Activated T-helper 2 cell treated with anti-CD3 and anti-CD28 coated beads, Interferon-gamma antibody, Interleukin-2, Interleukin-4, amounts not matched to agents 10 μg/mL and 5 μg/mL and 100 μg/mL, durations not matched to agents 14 hours and 24 hours and 36 hours (primary cell): Measurements from ENCODE around the gene TTC23. TPM values are rescaled to one million over a fixed set of nuclear protein-coding genes. Genes with fewer than 3 reads are reported as not detected.

Experiments
- DNase-seq: peaks from one replicate; pipeline ENCODE4 v3.0.0; 2021; ENCODE audit warnings: low spot score
- H3K27ac Mint-ChIP-seq: one replicate; pipeline ENCODE4 v1.8.0; 2021; ENCODE audit warnings: mixed read lengths
- H3K27me3 Mint-ChIP-seq: one replicate; pipeline ENCODE4 v1.8.0; 2021; ENCODE audit warnings: low read depth, mixed read lengths
- H3K36me3 Mint-ChIP-seq: one replicate; pipeline ENCODE4 v1.8.0; 2021; ENCODE audit warnings: low read depth, mixed read lengths
- H3K4me1 Mint-ChIP-seq: one replicate; pipeline ENCODE4 v1.8.0; 2021; ENCODE audit warnings: low read depth, mixed read lengths
- H3K4me3 Mint-ChIP-seq: one replicate; pipeline ENCODE4 v1.8.0; 2021; ENCODE audit warnings: low read depth, mild to moderate bottlenecking, moderate library complexity, mixed read lengths
- H3K9me3 Mint-ChIP-seq: one replicate; pipeline ENCODE4 v1.8.0; 2021; ENCODE audit warnings: mixed read lengths
- intact Hi-C: fragments of 100-400 bp; cut with micrococcal nuclease; formaldehyde crosslinking; loops from one replicate; pipeline ENCODE4 v1.15.1; 2023
- total RNA-seq: library from RNA; stranded (reverse); gene quantifications from 2 replicates; pipeline ENCODE4 v1.2.3, GENCODE V29; 2022

The TTC23 gene
- 3.3 and 3.9 TPM in 2 replicates for total RNA-seq

DNA sequence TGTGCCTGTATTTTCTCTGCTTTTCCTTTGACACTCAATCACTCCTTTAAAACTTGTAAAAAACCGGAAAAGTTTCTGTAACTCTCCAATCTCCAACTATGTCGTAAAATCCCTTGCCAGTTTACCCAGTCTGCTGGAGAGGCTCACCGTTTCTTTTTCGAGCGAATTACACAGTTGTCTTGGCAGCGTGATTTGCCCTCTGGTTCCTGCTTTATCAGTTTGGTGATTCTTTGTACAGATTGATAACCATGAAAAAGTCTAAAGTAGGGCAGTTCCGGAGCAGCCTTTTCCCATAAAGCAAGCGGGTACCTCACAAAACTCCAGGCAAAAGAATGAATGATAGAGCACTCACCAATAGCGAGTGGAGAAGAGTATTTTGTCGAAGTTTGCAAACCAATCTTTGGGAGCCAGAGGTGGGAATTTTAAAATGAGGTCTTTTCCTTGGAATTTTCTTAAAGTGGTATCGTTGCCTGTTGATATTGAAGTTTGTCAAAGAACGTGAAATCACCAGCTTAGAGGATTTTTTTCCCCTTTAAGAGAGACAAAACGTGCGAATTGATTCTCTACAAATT is at the start of gene TTC23:
Gene TTC23 (minus strand): TSS at position 312 of the 572 bp plus-strand sequence. CDS start 20,869 bp downstream, outside the sequence.
- no peak for DNase-seq
- Mint-ChIP-seq H3K27me3 (no peaks in the 10 kb centered on the region), H3K4me3 (peak within 1 kb of the TSS; percentile 85), H3K27ac (no peak within 1 kb of the TSS), H3K9me3 (peaks cover 5% of the 10 kb centered on the region), H3K36me3 (peaks cover 6% of the 10 kb centered on the region), H3K4me1 (peaks cover 26% of the 10 kb centered on the region)
- intact Hi-C loops, result no loop called here

GRCh38 chr15:99296386-99296785 is 47.0 kb upstream of the TTC23 start:
- Mint-ChIP-seq H3K4me1 (peaks cover 5% of the 10 kb centered on the region), H3K4me3 (no peak overlapping the region), H3K36me3 (peaks cover 27% of the 10 kb centered on the region), H3K27me3 (no peaks in the 10 kb centered on the region), H3K9me3 (peaks cover 9% of the 10 kb centered on the region), H3K27ac (no peak overlapping the region)
- DNase-seq, result no peak
- intact Hi-C loops, result no loop called here

DNA sequence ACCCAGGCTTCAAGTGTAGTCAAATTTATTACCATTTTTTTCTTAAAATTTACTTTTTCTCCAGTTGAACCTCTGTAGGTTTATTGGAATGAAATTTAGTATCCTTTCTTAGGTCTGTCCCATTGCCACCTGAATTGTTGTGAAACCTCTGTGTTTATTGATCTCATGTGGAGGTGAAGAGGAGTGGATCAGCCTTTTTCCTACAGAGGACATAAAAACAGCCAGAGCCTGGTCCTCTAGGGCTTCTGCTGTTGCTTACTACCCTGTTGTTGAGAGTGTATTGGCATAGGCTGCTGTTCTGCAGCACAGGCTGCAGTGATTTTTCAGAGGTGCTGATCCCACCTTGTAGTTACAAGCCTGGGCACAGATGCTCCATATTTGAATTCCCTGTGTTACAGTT is 46.5 kb upstream of the TTC23 start:
- intact Hi-C loops, result no loop called here
- H3K36me3 Mint-ChIP-seq, result peaks cover 27% of the 10 kb centered on the region
- H3K27ac Mint-ChIP-seq, result no peak overlapping the region
- no peak for DNase-seq
- H3K4me1 Mint-ChIP-seq, result peaks cover 5% of the 10 kb centered on the region
- H3K27me3 Mint-ChIP-seq, result no peaks in the 10 kb centered on the region
- no peak overlapping the region for H3K4me3 Mint-ChIP-seq
- H3K9me3 Mint-ChIP-seq, result peaks cover 9% of the 10 kb centered on the region

DNA sequence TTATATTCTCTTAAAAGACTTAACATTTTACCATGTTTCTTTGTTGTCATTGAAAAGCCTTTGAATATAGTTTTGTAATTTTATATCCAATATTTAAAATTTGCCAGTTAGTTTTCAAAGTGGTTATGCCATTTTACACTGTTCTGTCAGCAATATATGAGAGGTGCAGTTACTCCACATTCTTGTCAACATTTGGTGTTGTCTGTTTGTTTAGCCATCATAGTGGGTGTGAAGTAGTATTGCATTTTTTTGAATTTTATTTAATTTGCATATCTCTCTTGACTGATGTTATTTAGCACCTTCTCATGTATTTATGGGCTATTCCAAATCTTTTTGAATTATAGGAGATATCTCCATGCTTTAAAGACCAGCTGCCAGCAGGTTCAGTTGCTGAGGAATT is 42.3 kb upstream of the TTC23 start:
- H3K4me1 Mint-ChIP-seq, result peaks cover 5% of the 10 kb centered on the region
- no peak overlapping the region for H3K27ac Mint-ChIP-seq
- H3K9me3 Mint-ChIP-seq, result peaks cover 9% of the 10 kb centered on the region
- no peak overlapping the region for H3K4me3 Mint-ChIP-seq
- intact Hi-C loops, result no loop called here
- no peaks in the 10 kb centered on the region for H3K27me3 Mint-ChIP-seq
- no peak for DNase-seq
- H3K36me3 Mint-ChIP-seq, result peaks cover 27% of the 10 kb centered on the region

- Mint-ChIP-seq H3K27ac (no peak overlapping the region), H3K27me3 (no peaks in the 10 kb centered on the region), H3K4me3 (no peak overlapping the region), H3K36me3 (peaks cover 29% of the 10 kb centered on the region), H3K4me1 (peaks cover 37% of the 10 kb centered on the region), H3K9me3 (peaks cover 12% of the 10 kb centered on the region)
- intact Hi-C loops, result loop anchor here (2.0 kb wide), 1 partner anchor 221 kb away; no protein-coding TSS in a partner anchor
- DNase-seq, result no peak
Observed at GRCh38 chr15:99283717-99284116, 34.3 kb upstream of the TTC23 start.

GRCh38 chr15:99282586-99282985 is 33.2 kb upstream of the TTC23 start:
- Mint-ChIP-seq H3K27ac (no peak overlapping the region), H3K4me3 (no peak overlapping the region), H3K27me3 (no peaks in the 10 kb centered on the region), H3K4me1 (peaks cover 42% of the 10 kb centered on the region), H3K36me3 (peaks cover 30% of the 10 kb centered on the region), H3K9me3 (peaks cover 12% of the 10 kb centered on the region)
- intact Hi-C loops, result loop anchor here (2.0 kb wide), 1 partner anchor 222 kb away; no protein-coding TSS in a partner anchor
- no peak for DNase-seq

- intact Hi-C loops, result loop anchor here (2.0 kb wide), 1 partner anchor 223 kb away; no protein-coding TSS in a partner anchor
- no peak for DNase-seq
- Mint-ChIP-seq H3K36me3 (peaks cover 30% of the 10 kb centered on the region), H3K4me1 (peaks cover 46% of the 10 kb centered on the region), H3K27me3 (no peaks in the 10 kb centered on the region), H3K9me3 (peaks cover 12% of the 10 kb centered on the region), H3K27ac (no peak overlapping the region), H3K4me3 (no peak overlapping the region)
Observed at GRCh38 chr15:99282121-99282520, 32.7 kb upstream of the TTC23 start.

- Mint-ChIP-seq H3K36me3 (peaks cover 30% of the 10 kb centered on the region), H3K27ac (peak overlapping the region; percentile 88), H3K4me1 (peaks cover 48% of the 10 kb centered on the region), H3K4me3 (peak overlapping the region; percentile 57), H3K27me3 (no peaks in the 10 kb centered on the region), H3K9me3 (peaks cover 12% of the 10 kb centered on the region)
- intact Hi-C loops, result loop anchor here (2.0 kb wide), 1 partner anchor 427 kb away; no protein-coding TSS in a partner anchor
- DNase-seq, result no peak
Observed at GRCh38 chr15:99279827-99280226, 30.4 kb upstream of the TTC23 start.

DNA sequence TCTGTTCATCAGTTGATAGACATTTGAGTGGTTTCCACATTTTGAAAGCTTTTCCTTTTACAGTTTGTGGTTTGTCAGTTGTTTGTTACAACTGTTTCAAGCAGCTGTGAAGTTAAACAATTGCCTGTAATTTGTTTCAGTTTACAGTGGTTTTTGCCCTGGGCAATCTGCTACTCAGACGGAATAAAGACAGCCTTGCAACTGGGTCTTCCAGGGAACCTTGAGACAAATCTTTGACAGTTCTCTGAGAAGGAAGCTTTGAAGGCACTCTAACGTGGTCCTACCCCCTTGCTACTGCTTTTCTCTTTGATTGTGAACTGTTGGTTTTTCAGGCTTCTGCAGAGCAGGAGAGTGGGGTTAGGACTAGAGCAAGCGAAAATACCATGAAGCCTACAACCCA is 29.9 kb upstream of the TTC23 start:
- peaks cover 43% of the 10 kb centered on the region for H3K4me1 Mint-ChIP-seq
- intact Hi-C loops, result no loop called here

GRCh38 chr15:99275525-99276128 is 26.2 kb upstream of the TTC23 start:
- intact Hi-C loops, result no loop called here
- H3K27ac Mint-ChIP-seq, result no peak overlapping the region
- H3K4me1 Mint-ChIP-seq, result peaks cover 31% of the 10 kb centered on the region
- H3K4me3 Mint-ChIP-seq, result no peak overlapping the region
- no peaks in the 10 kb centered on the region for H3K27me3 Mint-ChIP-seq
- peaks cover 12% of the 10 kb centered on the region for H3K9me3 Mint-ChIP-seq
- H3K36me3 Mint-ChIP-seq, result peaks cover 17% of the 10 kb centered on the region
- no peak for DNase-seq

More for the DNA sequence above, 29.9 kb upstream of the TTC23 start:
- Mint-ChIP-seq H3K27me3 (no peaks in the 10 kb centered on the region), H3K9me3 (peaks cover 12% of the 10 kb centered on the region), H3K27ac (peak overlapping the region; percentile 88), H3K36me3 (peaks cover 30% of the 10 kb centered on the region), H3K4me3 (no peak overlapping the region)
- DNase-seq, result no peak

GRCh38 chr15:99275061-99275460 is 25.7 kb upstream of the TTC23 start:
- intact Hi-C loops, result no loop called here

GRCh38 chr15:99273801-99274200 is 24.4 kb upstream of the TTC23 start:
- intact Hi-C loops, result loop anchor here (1.0 to 2.0 kb wide), 3 partner anchors 97 to 483 kb away; no protein-coding TSS in a partner anchor
- peaks cover 14% of the 10 kb centered on the region for H3K4me1 Mint-ChIP-seq
- DNase-seq, result no peak

More at GRCh38 chr15:99275061-99275460, 25.7 kb upstream of the TTC23 start:
- peaks cover 13% of the 10 kb centered on the region for H3K36me3 Mint-ChIP-seq
- H3K4me3 Mint-ChIP-seq, result no peak overlapping the region
- no peaks in the 10 kb centered on the region for H3K27me3 Mint-ChIP-seq
- H3K9me3 Mint-ChIP-seq, result peaks cover 12% of the 10 kb centered on the region
- no peak for DNase-seq
- no peak overlapping the region for H3K27ac Mint-ChIP-seq
- peaks cover 26% of the 10 kb centered on the region for H3K4me1 Mint-ChIP-seq

DNA sequence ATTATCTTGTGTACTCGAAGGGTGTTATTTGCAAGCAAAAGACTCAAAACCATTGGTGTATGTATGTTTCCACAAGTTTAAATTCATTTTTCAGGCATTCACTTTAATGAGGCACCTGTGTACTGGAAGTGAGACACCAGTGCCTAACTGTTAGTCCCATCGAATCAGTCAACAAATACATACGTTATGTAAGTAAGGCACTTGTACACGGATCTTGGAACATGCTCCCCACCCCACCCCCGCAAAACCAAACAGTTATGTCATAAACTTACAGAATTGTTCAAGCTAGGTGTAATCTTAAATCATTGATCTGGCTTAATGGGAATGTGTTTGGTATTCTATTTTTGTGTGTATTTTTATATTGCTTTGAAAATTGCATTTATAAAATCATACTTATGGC is 19.1 kb upstream of the TTC23 start:
- Mint-ChIP-seq H3K9me3 (no peaks in the 10 kb centered on the region), H3K36me3 (no peaks in the 10 kb centered on the region), H3K27me3 (no peaks in the 10 kb centered on the region), H3K4me1 (peaks cover 10% of the 10 kb centered on the region), H3K4me3 (no peak overlapping the region), H3K27ac (no peak overlapping the region)
- DNase-seq, result no peak
- intact Hi-C loops, result no loop called here

More at GRCh38 chr15:99273801-99274200, 24.4 kb upstream of the TTC23 start:
- Mint-ChIP-seq H3K9me3 (no peaks in the 10 kb centered on the region), H3K27me3 (no peaks in the 10 kb centered on the region), H3K27ac (no peak overlapping the region), H3K4me3 (no peak overlapping the region), H3K36me3 (peaks cover 2% of the 10 kb centered on the region)
